GM19035 (cell line): ENCODE measurements around the gene MUSTN1.

ENCODE experiments used
- ATAC-seq: cut with Tn5 transposase; IDR thresholded peaks from one replicate; pipeline ENCODE4 v1.9.1; 2021; ENCODE audit not compliant: unreplicated experiment

MUSTN1 gene

DNA sequence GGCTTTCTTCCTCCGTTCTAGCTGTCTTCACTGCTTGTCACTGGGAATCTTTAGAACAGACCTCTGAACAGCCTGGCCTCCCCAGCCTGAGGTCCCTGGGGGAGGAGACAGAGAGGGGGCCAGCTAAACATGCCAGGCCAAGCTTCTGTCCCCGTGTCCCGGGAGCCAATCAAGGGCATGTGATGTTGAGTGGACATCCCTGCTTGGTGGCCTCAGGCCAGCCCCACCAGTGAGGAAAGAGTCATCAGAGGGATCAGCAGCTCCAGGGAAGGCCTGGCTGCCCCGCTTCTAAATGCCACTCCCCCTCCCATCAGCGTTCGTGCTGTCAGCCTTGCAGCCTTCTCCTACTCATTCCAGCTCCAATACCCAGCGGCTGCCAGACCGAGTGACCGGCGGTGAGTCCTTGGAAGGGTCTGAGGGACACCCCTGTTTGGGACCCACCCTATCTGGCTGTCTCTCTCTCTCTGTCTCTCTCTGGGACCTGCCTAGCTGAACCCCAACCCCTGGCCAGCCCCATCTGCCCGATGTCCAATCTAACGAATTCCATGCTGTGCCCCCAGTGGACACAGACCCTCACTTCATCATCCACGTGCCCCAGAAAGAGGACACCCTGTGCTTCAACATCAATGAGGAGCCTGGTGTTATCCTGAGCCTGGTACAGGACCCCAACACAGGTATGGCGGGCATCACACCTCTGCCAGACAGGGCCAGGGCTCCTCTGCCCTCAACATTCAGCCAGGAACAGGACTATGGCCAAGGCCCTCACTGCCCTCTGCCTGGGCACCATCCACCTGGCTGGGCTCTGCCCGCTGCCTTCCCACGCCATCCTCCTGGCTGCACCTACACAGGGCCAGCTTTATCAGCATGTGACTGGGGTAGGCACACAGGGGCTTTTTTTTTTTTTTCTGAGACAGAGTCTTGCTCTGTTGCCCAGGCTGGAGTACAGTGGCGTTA, 46.9 kb downstream of the MUSTN1 start:
- ATAC-seq, result no peak

DNA sequence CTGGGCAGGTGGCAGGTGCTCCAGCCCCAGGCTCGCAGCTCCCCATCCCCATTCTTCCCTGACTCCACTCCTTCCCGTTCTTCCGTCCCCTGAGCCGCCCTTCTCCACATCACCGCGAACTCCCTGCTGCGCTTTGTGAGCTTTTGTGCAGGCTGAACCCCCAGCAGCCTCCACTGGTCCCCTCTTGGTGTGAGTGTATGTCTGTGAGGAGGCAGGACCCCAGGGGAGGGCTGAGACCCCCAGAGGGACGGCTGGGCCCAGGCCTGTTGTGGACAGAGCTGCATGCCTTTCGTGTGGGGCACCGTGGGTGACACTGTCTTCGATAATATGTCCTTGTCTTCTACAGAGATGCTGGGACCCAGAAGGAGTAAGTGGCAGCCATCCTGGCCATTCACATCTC, 47.6 kb downstream of the MUSTN1 start:
- no peak for ATAC-seq

DNA sequence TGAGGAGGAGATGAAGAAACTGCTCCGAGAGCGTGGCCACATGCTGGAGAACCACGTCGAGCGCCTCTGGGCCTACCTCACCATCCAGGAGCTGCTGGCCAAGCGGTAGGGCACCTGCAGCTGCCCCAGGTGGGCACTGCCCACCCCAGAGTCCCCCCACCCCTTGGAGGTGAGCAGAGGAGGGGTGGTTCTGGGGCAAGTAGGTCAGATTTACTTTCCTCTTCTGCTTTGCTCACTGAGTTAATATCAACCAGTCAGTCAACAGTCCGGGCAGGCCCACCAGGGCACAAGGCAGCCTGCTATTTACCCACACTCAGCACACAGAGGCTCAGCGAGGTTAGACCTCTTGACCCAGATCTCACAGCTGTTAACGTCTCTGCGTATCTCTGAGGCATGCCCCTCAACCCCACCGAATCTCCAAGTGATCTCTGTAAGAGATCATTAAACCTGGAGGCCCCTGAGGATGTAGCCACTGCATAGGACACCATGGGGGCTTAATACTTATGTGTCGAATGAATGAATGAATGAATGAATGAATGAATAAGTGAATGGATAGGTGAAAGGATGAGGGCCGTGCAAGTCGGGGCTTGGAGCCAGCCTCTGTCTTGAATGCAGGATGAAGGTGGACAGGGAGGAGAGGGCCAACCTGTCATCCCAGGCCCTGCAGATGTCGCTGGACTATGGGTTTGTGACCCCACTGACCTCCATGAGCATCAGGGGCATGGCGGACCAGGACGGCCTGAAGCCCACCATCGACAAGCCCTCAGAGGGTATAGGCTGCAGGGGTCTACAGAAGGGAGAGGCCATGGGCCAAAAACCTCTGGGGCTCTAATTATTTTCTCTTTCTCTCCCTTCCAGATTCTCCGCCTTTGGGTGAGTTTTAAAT, 48.2 kb downstream of the MUSTN1 start:
- no peak for ATAC-seq

DNA sequence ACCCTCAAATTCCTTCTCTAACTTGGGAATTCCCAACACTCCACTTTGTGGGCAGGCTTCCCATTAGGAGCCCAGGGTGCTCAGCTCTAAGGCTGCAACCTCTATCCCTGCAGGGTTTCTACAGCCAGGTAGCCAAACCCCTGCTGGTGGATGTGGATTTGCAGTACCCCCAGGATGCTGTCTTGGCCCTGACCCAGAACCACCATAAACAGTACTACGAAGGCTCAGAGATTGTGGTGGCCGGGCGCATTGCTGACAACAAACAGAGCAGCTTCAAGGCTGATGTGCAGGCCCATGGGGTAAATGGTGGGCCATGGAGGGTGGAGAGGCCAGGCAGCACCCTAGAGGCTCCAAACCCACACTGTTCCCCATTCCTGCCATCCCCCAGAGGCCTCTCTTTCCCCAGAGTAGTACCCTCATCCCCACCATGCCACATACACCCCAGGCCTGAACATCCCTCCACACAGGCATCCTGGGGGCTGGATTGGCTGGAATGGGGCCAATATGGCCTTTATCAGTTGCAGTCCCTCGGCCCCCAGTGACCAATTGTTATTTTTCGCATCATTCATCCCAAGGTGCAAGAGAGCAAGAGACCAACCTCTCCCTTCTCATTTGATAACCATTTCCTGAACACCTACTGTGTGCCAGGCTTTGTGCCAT, 49.8 kb downstream of the MUSTN1 start:
- ATAC-seq, result no peak

DNA sequence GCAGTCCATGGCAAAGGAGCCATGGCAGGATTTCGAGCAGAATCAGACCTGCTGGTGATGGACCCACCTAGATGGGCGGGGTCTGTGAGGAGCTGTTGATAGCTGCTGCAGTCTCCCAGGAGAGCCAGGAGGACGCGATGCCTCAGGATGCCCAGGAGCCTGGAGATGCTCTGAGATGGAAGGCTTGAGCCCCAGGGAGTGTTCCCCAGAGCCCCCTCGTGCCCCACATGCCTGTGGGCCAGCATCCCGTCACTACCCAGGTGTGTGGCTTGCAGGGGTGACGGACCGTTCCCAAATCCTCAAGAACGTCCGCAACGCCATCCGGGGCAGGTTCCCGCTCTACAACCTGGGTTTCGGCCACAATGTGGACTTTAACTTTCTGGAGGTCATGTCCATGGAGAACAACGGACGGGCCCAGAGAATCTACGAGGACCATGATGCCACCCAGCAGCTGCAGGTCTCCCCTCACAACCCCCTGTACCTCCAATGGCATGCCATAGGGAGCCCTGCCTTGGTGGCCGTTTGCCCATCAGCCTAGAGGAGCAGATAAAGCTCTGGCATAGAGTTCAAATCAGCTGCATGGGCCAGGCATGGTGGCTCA, 50.7 kb downstream of the MUSTN1 start:
- no peak for ATAC-seq

DNA sequence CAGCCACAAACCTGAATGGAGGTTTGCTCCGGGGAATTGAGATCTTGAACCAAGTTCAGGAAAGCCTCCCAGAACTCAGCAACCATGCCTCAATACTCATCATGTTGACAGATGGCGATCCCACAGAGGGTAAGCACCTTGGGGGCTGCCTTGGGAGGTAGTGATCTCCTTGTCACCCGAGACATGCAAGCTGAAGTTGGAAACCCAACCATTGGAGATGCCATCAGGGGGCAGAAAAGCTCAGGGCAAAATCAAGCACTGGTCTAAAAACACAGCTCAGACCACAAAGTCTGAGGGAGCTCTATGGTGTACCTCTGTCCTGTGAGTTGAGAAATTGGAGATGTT, 51.6 kb downstream of the MUSTN1 start:
- no peak for ATAC-seq
